ENCODE measurements around the gene OSER1. TPM values are rescaled to one million over a fixed set of nuclear protein-coding genes. Genes with fewer than 3 reads are reported as not detected.

The OSER1 gene
- polyA plus RNA-seq, 4 donors = 44.5 to 52.4 (median 47.5) TPM

- DNase-seq (ENCODE audit: low read depth in 4 of 4, low spot score in 2 of 4) = no peak
Observed at GRCh38 chr20:44228465-44229258, 18.1 kb upstream of the OSER1 start.

- no peak for DNase-seq (ENCODE audit: low read depth in 4 of 4, low spot score in 2 of 4)
Observed at GRCh38 chr20:44224637-44225036, 14.1 kb upstream of the OSER1 start.

GRCh38 chr20:44223721-44224120 is 13.2 kb upstream of the OSER1 start:
- no peak for DNase-seq (ENCODE audit: low read depth in 4 of 4, low spot score in 2 of 4)

- DNase-seq (ENCODE audit: low read depth in 4 of 4, low spot score in 2 of 4) = no peak
Observed at GRCh38 chr20:44222633-44223368, 12.2 kb upstream of the OSER1 start.

GRCh38 chr20:44222027-44222426 is 11.5 kb upstream of the OSER1 start:
- no peak for DNase-seq (ENCODE audit: low read depth in 4 of 4, low spot score in 2 of 4)

- no peak for DNase-seq (ENCODE audit: low read depth in 4 of 4, low spot score in 2 of 4)
Observed at GRCh38 chr20:44221368-44221954, 10.9 kb upstream of the OSER1 start.

GRCh38 chr20:44219791-44220190 is 9.2 kb upstream of the OSER1 start:
- no peak for DNase-seq (ENCODE audit: low read depth in 4 of 4, low spot score in 2 of 4)

- no peak for DNase-seq (ENCODE audit: low read depth in 4 of 4, low spot score in 2 of 4)
Observed at GRCh38 chr20:44219170-44219730, 8.7 kb upstream of the OSER1 start.

GRCh38 chr20:44218446-44218845 is 7.9 kb upstream of the OSER1 start:
- no peak for DNase-seq (ENCODE audit: low read depth in 4 of 4, low spot score in 2 of 4)

- peak in 1 of 4 donors; percentile 20 for DNase-seq (ENCODE audit: low read depth in 4 of 4, low spot score in 2 of 4)
Observed at GRCh38 chr20:44217342-44218092, 6.9 kb upstream of the OSER1 start.

- DNase-seq (ENCODE audit: low read depth in 4 of 4, low spot score in 2 of 4) = peak in 1 of 4 donors; percentile 63
Observed at GRCh38 chr20:44215125-44215524, 4.6 kb upstream of the OSER1 start.

GRCh38 chr20:44212792-44213191 is 2.2 kb upstream of the OSER1 start:
- DNase-seq (ENCODE audit: low read depth in 4 of 4, low spot score in 2 of 4) = no peak

GRCh38 chr20:44211177-44212039 is 837 bp upstream of the OSER1 start:
- DNase-seq (ENCODE audit: low read depth in 4 of 4, low spot score in 2 of 4) = no peak

GRCh38 chr20:44209686-44210405 is 725 bp downstream of the OSER1 start:
- no peak for DNase-seq (ENCODE audit: low read depth in 4 of 4, low spot score in 2 of 4)

- DNase-seq (ENCODE audit: low read depth in 4 of 4, low spot score in 2 of 4) = no peak
Observed at GRCh38 chr20:44208770-44209169, 1.8 kb downstream of the OSER1 start.

- no peak for DNase-seq (ENCODE audit: low read depth in 4 of 4, low spot score in 2 of 4)
Observed at GRCh38 chr20:44208165-44208564, 2.4 kb downstream of the OSER1 start.

GRCh38 chr20:44207126-44207723 is 3.3 kb downstream of the OSER1 start:
- no peak for DNase-seq (ENCODE audit: low read depth in 4 of 4, low spot score in 2 of 4)

- DNase-seq (ENCODE audit: low read depth in 4 of 4, low spot score in 2 of 4) = no peak
Observed at GRCh38 chr20:44206132-44206531, 4.4 kb downstream of the OSER1 start.

GRCh38 chr20:44204832-44205215 is 5.7 kb downstream of the OSER1 start:
- no peak for DNase-seq (ENCODE audit: low read depth in 4 of 4, low spot score in 2 of 4)
